ENCODE measurements around the gene RPP30. TPM values are rescaled to one million over a fixed set of nuclear protein-coding genes. Genes with fewer than 3 reads are reported as not detected.
"Not testable (repeated sequence)": the region's sequence is repeated elsewhere in the genome, so short reads cannot be mapped to it uniquely, and the experiment has no call there.

The RPP30 gene
- polyA plus RNA-seq, 6 donors from 2014 or later: 21.6 to 57.4 (median 50.7) TPM

DNA sequence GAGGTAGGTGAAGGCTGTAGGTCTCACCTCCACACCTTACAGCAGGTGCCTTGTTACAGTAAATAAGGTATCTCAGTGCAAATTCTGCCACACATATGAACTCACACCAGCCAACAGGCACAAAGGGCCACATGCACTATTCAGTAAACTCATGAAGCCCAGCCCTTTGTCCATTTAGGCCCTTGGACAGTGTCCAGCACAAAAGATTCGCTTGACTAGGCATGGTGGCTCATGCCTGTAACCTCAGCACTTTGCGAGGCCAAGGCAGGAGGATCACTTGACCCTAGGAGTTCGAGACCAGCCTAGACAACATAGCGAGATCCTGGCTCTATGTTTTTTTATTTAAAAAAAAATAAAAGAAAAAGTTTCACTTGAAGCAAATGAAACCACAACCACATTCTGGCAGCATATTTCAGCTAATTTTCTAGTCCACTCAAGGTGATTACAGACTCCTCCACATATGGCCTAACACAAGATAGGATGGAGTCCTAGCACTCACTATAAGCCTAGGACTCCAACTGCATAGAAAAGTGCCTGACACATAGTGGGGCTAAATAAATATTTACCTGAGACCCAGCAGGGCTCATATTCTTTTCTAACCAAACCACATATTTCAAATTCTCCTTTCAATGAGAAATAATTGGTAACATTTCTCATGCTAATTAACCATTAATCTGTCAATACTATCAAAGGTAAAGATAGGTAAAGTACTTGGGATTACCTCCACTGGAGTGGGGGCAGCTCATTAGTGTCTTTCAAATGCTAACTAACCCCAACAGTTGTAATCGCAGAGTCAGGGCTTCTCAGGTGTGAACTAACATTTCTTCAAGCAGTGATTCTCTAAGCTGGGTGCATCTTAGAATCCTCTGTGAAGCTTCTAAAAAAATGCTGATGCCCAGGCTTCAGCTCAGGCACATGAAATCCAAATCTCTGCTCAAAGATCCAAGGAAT lies 53.6 kb downstream of the RPP30 start:
- Mint-ChIP-seq H3K36me3 (no peaks in the 10 kb centered on the region), H3K4me1 (no peaks in the 10 kb centered on the region), H3K27me3 (peaks cover 0 to 15% (median 4%) of the 10 kb centered on the region in 3 donors), H3K4me3 (no peak overlapping the region), H3K9me3 (no peaks in the 10 kb centered on the region), H3K27ac (no peak overlapping the region)
- ATAC-seq (ENCODE audit: low read depth in 2 of 2): no peak
- no peak for DNase-seq

DNA sequence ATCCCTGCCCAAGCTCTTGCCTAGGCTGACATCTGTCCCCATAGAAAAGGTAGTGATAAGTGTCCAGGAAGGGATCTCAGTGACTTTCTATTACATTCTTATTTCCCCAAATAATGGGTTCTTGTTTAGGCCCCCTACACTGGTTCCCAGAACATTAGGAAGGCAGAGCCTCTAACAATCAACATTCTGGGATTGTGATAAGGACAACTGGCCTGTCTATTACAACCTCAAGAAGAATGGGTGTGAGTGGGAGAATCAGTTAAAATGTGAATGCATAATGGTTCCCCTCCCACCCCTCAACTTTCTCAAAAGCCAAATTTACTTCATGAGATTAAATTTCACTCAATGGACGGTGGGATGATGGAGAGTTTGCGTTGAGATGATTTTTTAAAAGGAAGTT lies 55.5 kb downstream of the RPP30 start:
- Mint-ChIP-seq H3K4me1 (no peaks in the 10 kb centered on the region), H3K9me3 (no peaks in the 10 kb centered on the region), H3K27ac (peak overlapping the region in 1 of 6 donors; percentile 55), H3K36me3 (no peaks in the 10 kb centered on the region), H3K27me3 (peaks cover 0 to 15% (median 4%) of the 10 kb centered on the region in 3 donors), H3K4me3 (no peak overlapping the region)
- DNase-seq (no peak), ATAC-seq (ENCODE audit: low read depth in 2 of 2) (no peak)

DNA sequence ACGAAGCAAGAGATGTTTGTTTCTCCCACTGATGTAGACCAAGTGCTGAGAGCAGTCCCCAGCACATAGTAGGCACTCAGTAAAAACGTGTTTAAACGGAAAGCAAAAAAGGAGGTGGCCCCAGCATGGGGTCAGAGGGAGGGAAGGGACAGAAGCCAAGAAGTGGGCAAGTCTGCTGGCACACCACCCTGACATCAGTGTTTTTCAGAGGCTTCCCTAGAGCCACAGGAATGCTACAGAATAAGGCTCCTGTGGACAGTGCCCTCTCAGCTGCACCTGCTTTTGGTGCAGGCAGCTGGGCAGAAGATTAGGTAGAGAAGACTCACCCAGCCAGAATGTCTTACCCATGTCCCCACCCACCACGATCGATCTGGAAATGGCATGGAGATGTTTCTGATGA lies 57.4 kb downstream of the RPP30 start:
- no peak overlapping the region for H3K27ac Mint-ChIP-seq

DNA sequence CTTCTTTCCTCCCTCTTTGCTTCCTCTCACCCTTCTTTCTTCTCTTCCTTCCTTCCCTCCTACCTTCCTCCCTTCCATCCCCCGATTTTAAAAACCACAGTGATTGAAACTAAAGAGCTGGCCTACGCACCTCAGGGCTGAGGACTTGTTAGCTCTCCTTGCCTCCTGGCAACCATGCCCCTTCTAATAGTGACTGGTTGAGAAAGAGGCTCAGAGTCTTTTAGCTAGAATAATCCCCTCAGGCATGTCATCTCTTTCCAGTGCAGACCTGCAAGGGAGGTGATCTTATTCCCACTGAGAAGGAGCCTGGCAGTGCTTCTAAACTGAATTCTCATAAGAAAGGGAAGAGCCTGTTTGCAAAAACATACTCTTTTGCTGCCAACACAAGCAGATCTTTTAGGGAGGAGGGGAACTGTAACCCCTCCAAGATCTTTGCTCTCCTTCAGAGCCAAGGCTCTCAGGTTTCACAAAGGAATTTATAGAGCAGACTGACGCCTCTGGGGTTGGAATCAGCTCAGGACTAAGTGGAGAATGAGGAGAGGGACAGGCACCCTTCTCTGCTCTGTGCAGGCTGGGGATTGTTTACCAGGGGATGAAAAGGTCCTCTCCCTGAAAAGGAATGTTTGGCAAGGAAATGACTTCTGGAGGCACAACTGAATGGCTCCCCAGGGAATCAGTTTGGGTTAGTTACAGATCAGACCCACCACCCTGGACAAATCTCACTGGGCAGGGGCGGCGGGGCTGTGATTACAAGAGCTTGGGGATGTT lies 58.5 kb downstream of the RPP30 start:
- Mint-ChIP-seq H3K27me3 (peaks cover 0 to 15% (median 0%) of the 10 kb centered on the region in 3 donors), H3K27ac (peak overlapping the region in 1 of 6 donors; percentile 56), H3K4me3 (no peak overlapping the region), H3K4me1 (peaks cover under 1 to 6% (median 5%) of the 10 kb centered on the region in 3 donors), H3K36me3 (no peaks in the 10 kb centered on the region), H3K9me3 (peaks cover 0 to 2% (median 0%) of the 10 kb centered on the region in 7 donors)
- ATAC-seq (ENCODE audit: low read depth in 2 of 2) (no peak), DNase-seq (no peak)

More for the DNA sequence above, 57.4 kb downstream of the RPP30 start:
- H3K4me1 Mint-ChIP-seq: no peaks in the 10 kb centered on the region
- no peaks in the 10 kb centered on the region for H3K9me3 Mint-ChIP-seq
- DNase-seq (no peak), ATAC-seq (ENCODE audit: low read depth in 2 of 2) (no peak)
- no peak overlapping the region for H3K4me3 Mint-ChIP-seq
- H3K36me3 Mint-ChIP-seq: no peaks in the 10 kb centered on the region
- peaks cover 0 to 15% (median 0%) of the 10 kb centered on the region in 3 donors for H3K27me3 Mint-ChIP-seq

DNA sequence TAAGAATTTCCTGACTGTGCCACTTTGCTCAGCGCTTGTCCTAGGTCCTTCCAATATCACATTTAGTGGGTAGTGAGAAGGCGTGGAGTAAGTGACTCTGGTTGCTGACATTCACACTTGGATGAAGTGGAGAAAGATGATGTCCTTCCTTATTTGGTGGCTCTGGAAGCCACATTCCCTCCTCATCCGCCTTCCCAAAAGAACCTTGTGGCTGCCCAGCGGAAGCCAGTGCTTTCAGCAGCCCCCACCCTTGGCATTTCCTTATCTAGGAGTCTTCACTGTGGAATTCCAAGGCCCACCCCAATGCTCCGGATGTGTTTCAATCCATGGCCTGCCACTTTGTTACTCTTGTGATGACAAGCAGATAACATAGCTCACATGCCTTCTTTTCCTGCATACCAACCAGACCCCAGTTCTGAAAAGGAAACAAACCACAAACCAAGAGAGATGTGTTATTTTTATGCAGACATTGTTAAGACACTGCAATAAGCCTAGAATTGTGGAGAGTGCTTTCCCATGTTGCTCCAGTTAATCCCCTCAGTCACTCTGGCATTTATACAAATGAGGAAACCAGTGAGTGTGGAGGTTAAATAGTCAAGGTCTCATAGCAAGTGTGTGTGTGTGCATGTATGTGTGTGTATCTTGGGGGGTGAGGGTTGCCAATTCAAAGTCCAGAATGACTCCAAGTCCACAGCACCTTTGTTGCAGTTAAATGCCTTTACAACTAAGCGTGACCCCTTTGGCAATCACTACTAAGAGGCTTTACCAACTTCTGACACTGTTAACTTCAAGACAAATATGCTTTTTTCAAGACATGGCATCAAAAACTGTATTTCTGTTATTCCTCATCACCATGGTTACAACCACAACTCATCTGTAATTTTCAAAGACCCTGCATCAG lies 59.4 kb downstream of the RPP30 start:
- DNase-seq (no peak), ATAC-seq (ENCODE audit: low read depth in 2 of 2) (no peak)
- Mint-ChIP-seq H3K4me3 (no peak overlapping the region), H3K36me3 (no peaks in the 10 kb centered on the region), H3K27ac (no peak overlapping the region), H3K27me3 (peaks cover 0 to 15% (median 0%) of the 10 kb centered on the region in 3 donors), H3K9me3 (peaks cover 0 to 2% (median 0%) of the 10 kb centered on the region in 7 donors), H3K4me1 (peaks cover 3 to 10% (median 9%) of the 10 kb centered on the region in 3 donors)

DNA sequence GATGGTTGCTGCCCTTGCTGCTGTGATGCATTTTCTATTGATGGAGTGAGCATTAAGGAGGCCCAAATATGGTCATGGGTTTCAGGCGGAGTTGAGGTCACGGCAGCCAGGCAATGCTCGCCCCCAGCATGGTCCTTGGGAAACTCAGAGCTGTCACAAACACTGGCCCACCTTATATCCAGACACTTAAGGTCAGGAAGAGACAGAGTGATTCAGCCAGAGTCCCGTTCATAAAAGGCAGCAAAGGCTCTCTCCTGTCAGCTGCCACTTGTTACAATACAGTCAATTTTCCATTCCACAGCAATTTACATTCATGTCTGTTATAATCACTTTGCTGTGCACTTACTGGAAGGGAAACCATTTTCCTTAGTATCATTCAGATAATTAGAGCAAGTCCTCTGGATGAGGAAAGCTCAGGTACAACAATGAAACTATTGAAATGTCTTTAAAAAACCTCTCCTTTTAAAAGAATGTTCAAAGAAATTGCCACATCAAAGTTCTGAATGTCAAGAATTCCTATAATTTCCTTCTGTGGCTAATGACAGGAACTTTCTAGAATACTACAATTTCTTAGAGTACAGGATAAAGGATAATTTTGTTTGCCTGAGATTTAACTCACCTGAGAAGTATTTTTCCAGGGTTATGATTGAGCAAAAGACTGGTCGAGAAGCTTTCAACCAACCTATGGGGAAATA lies 64.0 kb downstream of the RPP30 start:
- Mint-ChIP-seq H3K4me3 (no peak overlapping the region), H3K4me1 (peaks cover 3 to 10% (median 9%) of the 10 kb centered on the region in 3 donors), H3K27ac (peak overlapping the region in 1 of 6 donors; percentile 2), H3K9me3 (peaks cover 0 to 2% (median 0%) of the 10 kb centered on the region in 7 donors), H3K36me3 (no peaks in the 10 kb centered on the region), H3K27me3 (no peaks in the 10 kb centered on the region)
- ATAC-seq (ENCODE audit: low read depth in 2 of 2): no peak
- no peak for DNase-seq

DNA sequence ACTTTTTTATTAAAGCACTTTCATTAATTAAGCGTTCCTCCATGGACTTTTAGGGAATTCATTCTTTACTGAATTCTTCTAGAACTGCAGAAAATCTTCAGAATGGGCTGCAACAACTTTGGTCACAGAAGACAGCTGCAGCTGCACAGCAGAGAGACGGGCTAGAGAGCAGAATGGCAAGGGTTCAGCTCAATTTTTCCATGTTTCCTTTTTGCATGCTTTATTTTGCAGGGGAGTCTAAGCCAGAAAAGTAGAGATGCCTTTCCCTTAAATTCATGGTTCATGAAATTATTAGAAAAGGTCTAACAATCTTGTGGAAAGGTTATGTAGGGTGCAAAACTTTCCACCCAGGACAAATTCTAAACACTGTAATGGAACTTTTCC lies 64.5 kb downstream of the RPP30 start:
- Mint-ChIP-seq H3K27ac (no peak overlapping the region), H3K9me3 (peaks cover 0 to 2% (median 0%) of the 10 kb centered on the region in 7 donors), H3K27me3 (no peaks in the 10 kb centered on the region), H3K4me1 (peaks cover 3 to 10% (median 9%) of the 10 kb centered on the region in 3 donors), H3K36me3 (no peaks in the 10 kb centered on the region), H3K4me3 (no peak overlapping the region)
- no peak for ATAC-seq (ENCODE audit: low read depth in 2 of 2)
- no peak for DNase-seq

DNA sequence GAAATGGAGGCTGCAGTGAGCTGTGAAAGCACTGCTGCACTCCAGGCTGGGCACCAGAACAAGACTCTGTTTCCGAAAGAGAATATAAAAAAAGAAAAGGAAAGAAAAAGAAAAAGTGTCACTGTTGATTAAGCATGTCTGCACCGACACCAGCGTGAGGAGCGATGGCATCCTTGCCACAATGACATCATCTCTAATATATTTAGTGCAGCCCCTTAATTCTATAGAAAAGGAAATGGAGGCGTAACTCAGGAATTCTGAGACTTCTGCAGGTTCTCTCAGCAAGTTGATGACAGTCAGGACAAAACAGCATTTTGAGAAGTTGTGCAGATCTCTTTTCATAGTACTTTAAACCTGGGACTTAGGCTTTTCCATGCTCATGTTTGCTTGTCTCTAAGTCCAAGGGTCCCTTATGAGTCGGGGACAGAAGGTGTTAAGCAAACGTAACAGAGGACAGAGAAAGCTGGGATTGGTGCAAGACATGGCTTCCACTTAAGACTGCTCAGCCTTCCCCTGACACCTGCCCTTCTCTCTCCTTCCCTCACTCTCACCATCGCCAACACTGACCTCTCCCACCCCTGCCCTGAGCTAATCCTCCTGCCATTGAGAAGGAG lies 66.0 kb downstream of the RPP30 start:
- no peaks in the 10 kb centered on the region for H3K27me3 Mint-ChIP-seq
- DNase-seq: no peak
- ATAC-seq (ENCODE audit: low read depth in 2 of 2): no peak
- H3K36me3 Mint-ChIP-seq: no peaks in the 10 kb centered on the region
- no peak overlapping the region for H3K27ac Mint-ChIP-seq
- peaks cover 0 to 2% (median 0%) of the 10 kb centered on the region in 7 donors for H3K9me3 Mint-ChIP-seq
- no peak overlapping the region for H3K4me3 Mint-ChIP-seq
- H3K4me1 Mint-ChIP-seq: peaks cover 3 to 10% (median 9%) of the 10 kb centered on the region in 3 donors

DNA sequence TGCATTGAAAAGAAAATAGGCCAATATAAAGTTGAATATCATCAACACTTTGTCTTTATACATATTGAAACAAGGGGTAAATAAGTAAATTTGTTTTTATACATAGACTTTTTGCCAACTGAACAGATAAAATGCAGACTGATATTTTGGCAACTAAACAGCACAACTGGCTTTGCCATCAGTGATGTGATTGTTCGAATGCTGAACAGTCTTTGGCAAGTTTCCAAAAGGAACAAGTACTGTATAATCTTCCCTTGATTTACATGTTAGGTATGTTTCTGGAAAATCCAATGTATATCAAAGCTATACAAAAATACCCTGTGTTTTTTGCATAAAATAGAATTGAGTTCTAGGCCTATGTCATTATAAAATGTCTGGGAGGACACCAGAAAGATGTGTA lies 67.3 kb downstream of the RPP30 start:
- H3K4me1 Mint-ChIP-seq: peaks cover 3 to 10% (median 9%) of the 10 kb centered on the region in 3 donors
- H3K27me3 Mint-ChIP-seq: no peaks in the 10 kb centered on the region
- no peak overlapping the region for H3K4me3 Mint-ChIP-seq
- DNase-seq (no peak), ATAC-seq (ENCODE audit: low read depth in 2 of 2) (no peak)
- no peak overlapping the region for H3K27ac Mint-ChIP-seq
- H3K9me3 Mint-ChIP-seq: peaks cover 0 to 2% (median 0%) of the 10 kb centered on the region in 7 donors
- H3K36me3 Mint-ChIP-seq: no peaks in the 10 kb centered on the region

DNA sequence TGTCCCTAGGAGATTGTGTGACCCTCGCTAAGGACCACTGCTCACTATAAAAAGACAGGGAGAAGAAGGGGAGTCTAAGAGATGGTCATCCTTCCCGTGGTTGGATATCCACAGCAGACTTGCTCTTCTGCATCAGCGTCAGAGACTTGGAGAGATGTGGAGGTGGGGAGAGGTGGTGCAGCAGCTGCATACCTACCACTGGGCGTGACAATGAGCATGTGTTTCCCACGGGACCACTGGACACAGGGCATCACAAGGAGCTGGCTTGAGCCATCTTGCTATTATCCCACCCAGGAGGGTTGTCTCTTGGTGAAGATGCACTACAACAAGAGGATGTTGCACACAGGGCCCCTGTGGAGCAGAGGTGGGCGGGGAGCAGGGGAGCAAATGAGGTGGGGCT lies 67.9 kb downstream of the RPP30 start:
- Mint-ChIP-seq H3K4me3 (no peak overlapping the region), H3K27ac (peak overlapping the region in 2 of 6 donors; percentile 3 to 52), H3K9me3 (peaks cover 0 to 2% (median 0%) of the 10 kb centered on the region in 7 donors)

DNA sequence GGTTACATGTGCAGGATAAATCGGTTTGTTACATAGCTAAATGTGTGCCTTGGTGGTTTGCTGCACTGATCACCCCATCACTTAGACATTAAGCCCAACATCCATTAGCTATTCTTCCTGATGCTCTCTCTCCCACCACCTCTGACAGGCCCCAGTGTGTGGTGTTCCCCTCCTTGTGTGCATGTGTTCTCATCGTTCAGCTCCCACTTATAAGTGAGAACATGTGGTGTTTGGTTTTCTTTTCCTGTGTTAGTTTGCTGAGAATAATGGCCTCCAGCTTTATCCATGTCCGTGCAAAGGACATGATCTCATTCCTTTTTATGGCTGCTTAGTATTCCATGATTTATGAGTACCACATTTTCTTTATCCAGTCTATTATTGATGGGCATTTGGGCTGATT lies 71.2 kb downstream of the RPP30 start:
- H3K36me3 Mint-ChIP-seq; H3K27ac Mint-ChIP-seq; DNase-seq; H3K4me1 Mint-ChIP-seq; H3K9me3 Mint-ChIP-seq; ATAC-seq (ENCODE audit: low read depth in 2 of 2); H3K4me3 Mint-ChIP-seq; H3K27me3 Mint-ChIP-seq: not testable (repeated sequence)

More for the DNA sequence above, 67.9 kb downstream of the RPP30 start:
- Mint-ChIP-seq H3K36me3 (no peaks in the 10 kb centered on the region), H3K4me1 (peaks cover 3 to 10% (median 9%) of the 10 kb centered on the region in 3 donors), H3K27me3 (no peaks in the 10 kb centered on the region)
- ATAC-seq (ENCODE audit: low read depth in 2 of 2): no peak
- no peak for DNase-seq

DNA sequence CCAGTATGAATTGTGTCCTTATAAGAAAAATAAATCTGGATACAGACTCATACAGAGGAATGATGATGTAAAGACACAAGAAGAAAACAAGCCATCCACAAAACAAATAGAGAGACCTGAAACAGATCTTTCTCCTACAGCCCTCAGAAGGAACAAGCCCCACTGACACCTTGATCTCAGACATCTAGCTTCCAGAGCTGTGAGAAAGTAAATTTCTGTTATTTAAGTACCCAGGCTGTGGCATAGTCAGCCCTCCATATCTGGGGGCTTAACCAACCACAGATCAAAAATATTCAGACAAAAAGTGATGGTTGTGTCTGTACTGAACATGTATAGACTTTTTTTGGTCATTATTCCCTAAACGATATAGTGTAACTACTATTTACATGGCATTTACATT lies 73.0 kb downstream of the RPP30 start:
- ATAC-seq (ENCODE audit: low read depth in 2 of 2) (no peak), DNase-seq (no peak)
- no peaks in the 10 kb centered on the region for H3K36me3 Mint-ChIP-seq
- no peaks in the 10 kb centered on the region for H3K27me3 Mint-ChIP-seq
- peaks cover 0 to 3% (median 0%) of the 10 kb centered on the region in 3 donors for H3K4me1 Mint-ChIP-seq
- H3K4me3 Mint-ChIP-seq: no peak overlapping the region
- H3K9me3 Mint-ChIP-seq: no peaks in the 10 kb centered on the region
- no peak overlapping the region for H3K27ac Mint-ChIP-seq
